HEK293T (cell line): ENCODE measurements around the gene CCDC85A.

ENCODE experiments used
- CTCF ChIA-PET: fragments of 350-600 bp; formaldehyde crosslinking; extraction: SDS; loops from one replicate; lab custom pipeline; 2021; ENCODE audit warnings: antibody characterized with exemption, inconsistent platforms; lab: Yijun Ruan, JAX
- POLR2A ChIA-PET: fragments of 350-600 bp; formaldehyde crosslinking; extraction: SDS; loops from one replicate; lab custom pipeline; 2020; ENCODE audit warnings: antibody characterized with exemption, inconsistent platforms; lab: Yijun Ruan, JAX
- DNase-seq: peaks from one replicate; pipeline ENCODE4 v3.0.0; 2012; ENCODE audit warnings: mixed read lengths; ENCODE audit errors: extremely low spot score
- ARNT ChIP-seq: fragments of 450-650 bp; IDR thresholded peaks from 2 replicates; pipeline ENCODE4 v1.6.1; 2017; ENCODE audit warnings: mild to moderate bottlenecking
- BHLHE40 ChIP-seq: fragments of 450-650 bp; IDR thresholded peaks from 2 replicates; pipeline ENCODE4 v1.6.1; 2016; ENCODE audit warnings: mild to moderate bottlenecking, moderate library complexity, borderline replicate concordance
- CTBP1 ChIP-seq: fragments of 450-650 bp; IDR thresholded peaks from 2 replicates; pipeline ENCODE4 v1.6.1; 2016; ENCODE audit warnings: borderline replicate concordance
- ELF4 ChIP-seq: fragments of 450-650 bp; IDR thresholded peaks from 2 replicates; pipeline ENCODE4 v1.6.1; 2017; ENCODE audit warnings: antibody characterized with exemption
- FOXA1 ChIP-seq: fragments of 450-650 bp; IDR thresholded peaks from 2 replicates; pipeline ENCODE4 v1.6.1; 2016; ENCODE audit warnings: mild to moderate bottlenecking
- FOXK2 ChIP-seq: fragments of 450-650 bp; IDR thresholded peaks from 2 replicates; pipeline ENCODE4 v1.6.1; 2016; ENCODE audit warnings: mild to moderate bottlenecking
- FOXM1 ChIP-seq: fragments of 450-650 bp; IDR thresholded peaks from 2 replicates; pipeline ENCODE4 v1.6.1; 2017; ENCODE audit warnings: mild to moderate bottlenecking, borderline replicate concordance
- HDGF ChIP-seq: fragments of 450-650 bp; IDR thresholded peaks from 2 replicates; pipeline ENCODE4 v1.6.1; 2017; ENCODE audit warnings: antibody characterized with exemption, borderline replicate concordance
- L3MBTL2 ChIP-seq: fragments of 450-650 bp; conservative IDR thresholded peaks from 2 replicates; pipeline ENCODE4 v1.6.1; 2016; ENCODE audit warnings: mild to moderate bottlenecking
- LEF1 ChIP-seq: fragments of 450-650 bp; IDR thresholded peaks from 2 replicates; pipeline ENCODE4 v1.6.1; 2017; ENCODE audit warnings: mild to moderate bottlenecking, borderline replicate concordance
- NFRKB ChIP-seq: fragments of 450-650 bp; IDR thresholded peaks from 2 replicates; pipeline ENCODE4 v1.6.1; 2016; ENCODE audit warnings: mild to moderate bottlenecking, moderate library complexity
- SP1 ChIP-seq: fragments of 450-650 bp; IDR thresholded peaks from 2 replicates; pipeline ENCODE4 v1.6.1; 2017
- SUZ12 ChIP-seq: fragments of 450-650 bp; IDR thresholded peaks from 2 replicates; pipeline ENCODE4 v1.6.1; 2016; ENCODE audit warnings: mild to moderate bottlenecking
- TARDBP ChIP-seq: fragments of 450-650 bp; IDR thresholded peaks from 2 replicates; pipeline ENCODE4 v1.6.1; 2016
- ZNF384 ChIP-seq: fragments of 450-650 bp; IDR thresholded peaks from 2 replicates; pipeline ENCODE4 v1.6.1; 2016
- TF ChIP-seq, protein P1 (sequence below): fragments of 450-650 bp; IDR thresholded peaks from 2 replicates; pipeline ENCODE4 v1.6.1; 2016

Gene CCDC85A

DNA sequence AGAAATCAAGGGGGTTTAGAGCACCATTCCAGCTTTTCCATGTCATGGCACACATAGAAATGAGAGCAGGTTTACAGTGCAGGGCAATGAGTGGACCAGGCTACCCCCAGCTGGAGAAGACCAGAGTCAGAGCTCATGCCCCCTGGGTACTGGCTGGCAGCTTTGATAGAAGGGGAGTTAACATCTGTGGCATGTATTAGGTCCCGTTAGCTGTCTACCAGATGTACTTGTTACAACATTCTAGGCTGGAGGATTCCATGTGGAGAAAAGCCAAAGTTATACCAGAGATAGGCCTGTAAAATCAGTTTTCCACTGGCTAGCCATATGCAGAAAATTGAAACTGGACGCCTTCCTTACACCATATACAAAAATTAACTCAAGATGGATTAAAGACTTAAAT is 109.2 kb downstream of the CCDC85A start:
- ChIA-PET POLR2A (no interaction called here), CTCF (no interaction called here)
- no peak for DNase-seq
- no peak for TF ChIP-seq L3MBTL2
- TF ChIP-seq, protein P1, sequence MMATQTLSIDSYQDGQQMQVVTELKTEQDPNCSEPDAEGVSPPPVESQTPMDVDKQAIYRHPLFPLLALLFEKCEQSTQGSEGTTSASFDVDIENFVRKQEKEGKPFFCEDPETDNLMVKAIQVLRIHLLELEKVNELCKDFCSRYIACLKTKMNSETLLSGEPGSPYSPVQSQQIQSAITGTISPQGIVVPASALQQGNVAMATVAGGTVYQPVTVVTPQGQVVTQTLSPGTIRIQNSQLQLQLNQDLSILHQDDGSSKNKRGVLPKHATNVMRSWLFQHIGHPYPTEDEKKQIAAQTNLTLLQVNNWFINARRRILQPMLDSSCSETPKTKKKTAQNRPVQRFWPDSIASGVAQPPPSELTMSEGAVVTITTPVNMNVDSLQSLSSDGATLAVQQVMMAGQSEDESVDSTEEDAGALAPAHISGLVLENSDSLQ, result no peak
- TF ChIP-seq BHLHE40, result no peak
- TF ChIP-seq CTBP1, result no peak
- TF ChIP-seq ZNF384, result no peak
- TF ChIP-seq HDGF, result no peak
- no peak for TF ChIP-seq ELF4
- TF ChIP-seq ARNT, result no peak
- TF ChIP-seq SUZ12, result no peak
- TF ChIP-seq FOXM1, result no peak
- TF ChIP-seq FOXA1, result no peak
- no peak for TF ChIP-seq SP1
- TF ChIP-seq FOXK2, result no peak
- no peak for TF ChIP-seq NFRKB

DNA sequence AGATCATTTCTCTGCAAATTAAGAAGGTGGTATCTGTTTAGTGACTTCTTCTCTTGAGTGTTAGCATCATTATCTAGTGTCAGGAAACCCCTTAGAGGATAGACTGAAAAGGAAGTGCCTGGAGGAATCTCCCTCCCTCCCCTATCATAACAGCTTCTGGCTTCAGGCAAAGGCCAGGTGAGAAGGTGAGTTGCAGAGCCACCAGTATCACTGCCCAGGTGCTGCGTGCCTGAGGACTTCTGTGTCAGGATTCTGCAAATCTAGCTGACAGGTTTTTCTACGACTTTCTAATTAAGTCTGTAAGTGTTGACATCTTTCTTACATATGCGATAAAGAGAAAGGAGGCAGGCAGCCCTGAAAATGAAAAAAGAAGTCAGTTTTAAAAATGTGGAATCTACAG is 111.9 kb downstream of the CCDC85A start:
- no peak for TF ChIP-seq SP1
- no peak for TF ChIP-seq FOXK2
- TF ChIP-seq NFRKB, result no peak
- DNase-seq, result no peak
- ChIA-PET CTCF (no interaction called here), POLR2A (no interaction called here)

DNA sequence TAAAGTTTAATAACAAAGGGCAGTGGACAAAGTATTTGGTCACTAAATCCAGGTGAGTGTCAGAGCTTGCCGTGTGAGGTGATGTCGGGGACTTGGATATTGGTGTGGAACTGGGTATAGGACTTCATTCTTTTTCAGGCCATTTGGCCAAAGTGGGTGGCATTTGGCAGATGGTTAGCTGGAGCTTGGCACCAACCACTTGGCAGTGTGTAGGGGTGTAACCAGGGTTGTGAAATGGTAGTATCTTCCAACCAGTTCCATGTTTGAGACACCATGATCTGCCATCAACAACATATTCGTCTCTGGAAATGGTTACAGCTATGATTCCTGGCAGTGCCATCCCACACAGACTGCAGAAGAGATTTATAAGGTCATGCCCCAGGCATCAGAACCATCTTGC is 113.9 kb downstream of the CCDC85A start:
- no peak for DNase-seq
- CTCF ChIA-PET, result no interaction called here
- POLR2A ChIA-PET, result no interaction called here
- TF ChIP-seq TARDBP (no peak), ARNT (no peak), FOXM1 (no peak), ZNF384 (no peak), SP1 (no peak)

DNA sequence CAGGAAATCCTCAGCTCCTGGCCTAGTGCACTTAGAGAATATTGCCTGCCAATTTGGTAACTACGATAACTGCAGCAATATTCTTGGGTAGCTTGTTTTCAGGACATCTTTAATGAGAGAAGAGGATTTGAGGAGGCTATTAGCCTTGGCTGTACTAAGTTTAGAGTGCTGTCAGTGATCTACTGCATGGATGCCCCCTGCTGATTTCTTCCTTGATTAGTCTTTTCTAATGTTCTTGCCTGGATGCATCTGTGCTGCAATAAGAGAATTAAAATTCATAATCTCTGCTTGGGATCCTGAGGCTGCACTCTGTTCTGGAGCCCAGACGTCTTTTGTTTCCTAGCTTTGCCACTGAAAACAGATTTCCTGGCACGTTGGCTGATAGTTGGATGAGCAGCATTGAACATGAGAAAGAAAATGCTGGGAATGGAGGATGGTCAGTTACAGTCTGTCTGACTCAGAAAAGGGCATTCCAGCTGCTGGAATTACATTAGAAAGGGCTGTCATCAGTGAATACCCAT is 115.4 kb downstream of the CCDC85A start:
- no peak for DNase-seq
- CTCF ChIA-PET, result no interaction called here
- POLR2A ChIA-PET, result no interaction called here
- TF ChIP-seq NFRKB (no peak), FOXK2 (no peak), CTBP1 (no peak), L3MBTL2 (no peak), ELF4 (no peak)

DNA sequence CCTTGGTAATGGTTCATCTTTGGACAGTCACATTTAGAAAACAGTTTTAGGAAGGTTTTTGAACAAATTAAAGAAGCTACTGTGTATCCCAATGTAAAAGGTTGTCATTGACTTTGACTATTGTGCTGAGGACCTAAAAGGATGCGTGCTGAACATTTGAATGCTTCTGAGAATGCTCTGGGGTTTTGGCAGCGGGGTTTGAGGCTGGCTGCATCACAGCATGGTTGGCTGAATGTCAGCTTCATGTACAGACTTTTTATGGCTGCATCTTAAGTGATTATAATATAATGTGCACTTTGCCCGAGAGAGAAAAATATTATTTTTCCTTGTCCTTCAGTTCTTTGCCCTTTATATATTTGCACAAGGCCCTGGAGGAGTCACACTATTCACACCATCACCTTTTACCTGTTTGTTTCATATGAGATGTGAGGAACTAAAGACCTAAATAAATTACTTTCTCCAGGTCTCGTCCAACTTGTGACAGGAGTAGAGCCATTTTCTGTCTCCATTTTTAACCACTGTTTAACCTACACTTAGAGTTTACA is 125.9 kb downstream of the CCDC85A start:
- POLR2A ChIA-PET, result no interaction called here
- no peak for TF ChIP-seq ARNT
- no peak for TF ChIP-seq FOXM1
- TF ChIP-seq BHLHE40, result no peak
- no peak for TF ChIP-seq HDGF
- TF ChIP-seq CTBP1, result no peak
- no peak for TF ChIP-seq FOXK2
- TF ChIP-seq ZNF384, result no peak
- no peak for TF ChIP-seq TARDBP
- TF ChIP-seq ELF4, result no peak
- TF ChIP-seq NFRKB, result no peak
- no peak for TF ChIP-seq L3MBTL2
- TF ChIP-seq SUZ12, result no peak
- CTCF ChIA-PET, result interaction anchor here (0.6 kb wide), 1 partner anchor 79 kb away, joined by 3 read pairs; no protein-coding TSS in a partner anchor
- DNase-seq, result no peak

DNA sequence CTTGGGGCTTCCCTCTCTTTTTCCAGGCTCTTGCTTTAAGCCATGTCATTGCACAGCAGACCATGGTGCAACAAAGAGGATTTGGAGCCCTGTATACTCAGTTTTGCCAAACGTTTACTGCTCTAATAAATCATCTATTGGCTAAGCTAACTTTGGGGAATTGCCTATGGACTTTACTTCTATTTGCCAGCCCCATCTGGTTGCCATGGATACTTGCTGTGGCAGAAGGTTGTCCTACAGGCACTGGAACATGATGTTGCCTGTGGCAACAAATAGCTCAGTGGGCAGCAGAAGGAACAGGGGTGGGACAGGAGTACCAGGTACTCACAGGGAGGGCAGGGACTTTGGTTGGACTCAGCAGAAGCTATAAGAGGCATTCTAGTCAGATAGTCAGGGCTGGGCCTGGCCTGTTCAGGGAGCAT is 129.7 kb downstream of the CCDC85A start:
- TF ChIP-seq HDGF (no peak), ZNF384 (no peak), LEF1 (no peak), ELF4 (no peak)
- DNase-seq, result no peak
- POLR2A ChIA-PET, result no interaction called here
- CTCF ChIA-PET, result no interaction called here

DNA sequence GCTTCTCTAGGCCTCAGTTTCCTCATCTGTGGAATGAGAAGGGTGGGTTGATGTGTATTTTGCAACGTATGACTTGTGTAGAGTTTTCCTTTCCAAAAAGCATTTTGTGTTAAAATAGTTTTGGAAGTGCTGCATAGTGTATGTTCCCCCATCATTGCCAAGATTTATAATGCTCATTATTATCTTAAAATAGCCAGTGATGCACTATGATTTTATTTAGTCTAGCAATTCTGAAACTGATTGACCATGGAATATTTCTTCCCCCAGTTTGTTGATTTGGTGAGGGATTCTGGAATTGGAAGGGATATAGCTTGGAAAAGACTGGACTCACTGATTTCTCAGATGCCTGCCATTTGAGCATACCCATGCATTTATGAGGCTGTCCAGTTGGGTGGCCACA is 130.6 kb downstream of the CCDC85A start:
- no peak for DNase-seq
- ChIA-PET CTCF (no interaction called here), POLR2A (no interaction called here)
- no peak for TF ChIP-seq ELF4
- TF ChIP-seq, protein P1, result no peak

DNA sequence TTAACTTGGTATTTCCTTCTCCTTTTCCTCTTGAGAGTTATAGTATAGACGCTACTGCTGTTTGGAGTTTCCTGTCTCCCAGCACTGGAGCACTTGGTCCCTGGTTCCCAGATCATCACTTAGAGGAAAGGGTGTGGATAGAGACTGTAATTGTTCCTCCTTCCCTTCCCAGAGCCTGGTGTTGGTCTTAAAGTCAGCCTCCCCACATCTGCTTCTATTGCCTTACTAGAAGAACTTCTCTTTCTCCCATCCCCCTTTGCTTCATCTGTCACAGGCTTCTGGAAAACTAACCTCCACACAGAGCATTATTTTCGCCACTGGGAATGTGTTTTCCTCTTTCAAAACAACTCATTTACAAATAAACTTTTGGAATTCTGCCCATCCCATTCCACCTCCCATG is 131.0 kb downstream of the CCDC85A start:
- ChIA-PET CTCF (no interaction called here), POLR2A (no interaction called here)
- TF ChIP-seq ELF4 (no peak), NFRKB (no peak), FOXK2 (no peak), L3MBTL2 (no peak), SP1 (no peak), SUZ12 (no peak), FOXA1 (no peak), LEF1 (no peak), BHLHE40 (no peak), CTBP1 (no peak), ARNT (no peak), ZNF384 (no peak), TARDBP (no peak), HDGF (no peak)
- TF ChIP-seq, protein P1, result no peak
- DNase-seq, result no peak
